Measurements from ENCODE around the gene MYO3B. TPM values are rescaled to one million over a fixed set of nuclear protein-coding genes. Genes with fewer than 3 reads are reported as not detected.

Gene MYO3B
- total and polyA plus RNA-seq, 2 donors (not counting 1 experiment from before 2014, with no cell fraction given) = not detected

GRCh38 chr2:170562928-170563327, 385.0 kb downstream of the MYO3B start:
- Histone ChIP-seq H3K4me1 (ENCODE audit: control insufficient read depth in 2 of 2, insufficient read depth in 2 of 2, low read length in 2 of 2) (no peaks in the 10 kb centered on the region), H3K27me3 (replicated peaks in 1 of 4; ENCODE audit: control extremely low read depth in 1 of 4, control insufficient read depth in 3 of 4, insufficient read depth in 4 of 4, low read length in 3 of 4) (no peaks in the 10 kb centered on the region), H3K9ac (ENCODE audit: low read length) (no peak overlapping the region), H3K79me2 (ENCODE audit: control insufficient read depth, insufficient read depth, low read length) (no peaks in the 10 kb centered on the region), H3K9me3 (ENCODE audit: control extremely low read depth in 1 of 3, control insufficient read depth in 2 of 3, insufficient read depth in 1 of 3, low read length in 2 of 3) (no peaks in the 10 kb centered on the region), H3K36me3 (replicated peaks in 1 of 2; ENCODE audit: control extremely low read depth in 1 of 2, control insufficient read depth in 1 of 2, extremely low read depth in 1 of 2, insufficient read depth in 2 of 2, low read length in 1 of 2) (no peaks in the 10 kb centered on the region), H3K4me3 (ENCODE audit: control extremely low read depth in 1 of 5, extremely low read depth in 1 of 5, insufficient read depth in 1 of 5, low read depth in 2 of 5, low read length in 4 of 5) (no peak overlapping the region), H3K4me2 (replicated peaks; ENCODE audit: low read depth, low read length, poor library complexity, severe bottlenecking) (no peak overlapping the region), H4K20me1 (ENCODE audit: control insufficient read depth, insufficient read depth, low read length, poor library complexity, severe bottlenecking) (no peaks in the 10 kb centered on the region), H3K27ac (ENCODE audit: low read length in 2 of 2) (no peak overlapping the region), H2AFZ (ENCODE audit: insufficient read depth, low read depth, low read length, poor library complexity, severe bottlenecking) (no peak overlapping the region)
- Mint-ChIP-seq H3K9me3 (ENCODE audit: insufficient read depth) (no peaks in the 10 kb centered on the region), H3K27ac (no peak overlapping the region), H3K4me3 (no peak overlapping the region), H3K27me3 (peaks cover 12% of the 10 kb centered on the region), H3K4me1 (no peaks in the 10 kb centered on the region)
- ATAC-seq (ENCODE audit: low read depth) = no peak
- CTCF ChIA-PET = no interaction called here
- intact Hi-C loops (cut with micrococcal nuclease) = no loop called here
- POLR2A ChIA-PET = no interaction called here
- TF ChIP-seq, protein P1, sequence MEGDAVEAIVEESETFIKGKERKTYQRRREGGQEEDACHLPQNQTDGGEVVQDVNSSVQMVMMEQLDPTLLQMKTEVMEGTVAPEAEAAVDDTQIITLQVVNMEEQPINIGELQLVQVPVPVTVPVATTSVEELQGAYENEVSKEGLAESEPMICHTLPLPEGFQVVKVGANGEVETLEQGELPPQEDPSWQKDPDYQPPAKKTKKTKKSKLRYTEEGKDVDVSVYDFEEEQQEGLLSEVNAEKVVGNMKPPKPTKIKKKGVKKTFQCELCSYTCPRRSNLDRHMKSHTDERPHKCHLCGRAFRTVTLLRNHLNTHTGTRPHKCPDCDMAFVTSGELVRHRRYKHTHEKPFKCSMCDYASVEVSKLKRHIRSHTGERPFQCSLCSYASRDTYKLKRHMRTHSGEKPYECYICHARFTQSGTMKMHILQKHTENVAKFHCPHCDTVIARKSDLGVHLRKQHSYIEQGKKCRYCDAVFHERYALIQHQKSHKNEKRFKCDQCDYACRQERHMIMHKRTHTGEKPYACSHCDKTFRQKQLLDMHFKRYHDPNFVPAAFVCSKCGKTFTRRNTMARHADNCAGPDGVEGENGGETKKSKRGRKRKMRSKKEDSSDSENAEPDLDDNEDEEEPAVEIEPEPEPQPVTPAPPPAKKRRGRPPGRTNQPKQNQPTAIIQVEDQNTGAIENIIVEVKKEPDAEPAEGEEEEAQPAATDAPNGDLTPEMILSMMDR (IDR thresholded peaks at IDR 0.05) = no peak
- TF ChIP-seq EZH2 (IDR thresholded peaks at IDR 0.05; ENCODE audit: borderline replicate concordance, insufficient read depth, low read depth, low read length, poor library complexity, severe bottlenecking) = no peak
- DNase-seq = no peak

DNA sequence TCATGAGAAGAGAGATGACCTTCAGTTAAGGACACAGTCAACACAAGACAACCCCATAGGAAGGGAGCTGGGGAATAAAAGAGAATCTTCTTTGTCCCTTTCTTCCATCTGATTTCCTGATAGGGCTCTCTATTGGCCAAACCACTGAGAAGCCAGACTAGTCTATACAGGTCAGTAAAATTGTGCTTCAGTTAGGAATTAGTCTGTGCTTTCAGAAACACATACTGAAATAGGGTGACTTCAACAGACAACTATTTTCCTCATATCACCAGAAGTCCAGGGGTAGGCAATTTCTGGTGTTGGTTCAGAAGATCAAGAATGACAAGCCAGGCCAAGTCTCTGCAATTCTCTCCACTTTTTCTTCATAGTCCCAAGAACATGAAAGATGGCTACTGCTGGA, 385.5 kb downstream of the MYO3B start:
- no peak for TF ChIP-seq EZH2 (IDR thresholded peaks at IDR 0.05; ENCODE audit: borderline replicate concordance, insufficient read depth, low read depth, low read length, poor library complexity, severe bottlenecking)
- TF ChIP-seq, protein P1 (IDR thresholded peaks at IDR 0.05) = no peak
- Histone ChIP-seq H3K27ac (ENCODE audit: low read length in 2 of 2) (no peak overlapping the region), H3K4me2 (replicated peaks; ENCODE audit: low read depth, low read length, poor library complexity, severe bottlenecking) (no peak overlapping the region), H3K9me3 (ENCODE audit: control extremely low read depth in 1 of 3, control insufficient read depth in 2 of 3, insufficient read depth in 1 of 3, low read length in 2 of 3) (no peaks in the 10 kb centered on the region), H2AFZ (ENCODE audit: insufficient read depth, low read depth, low read length, poor library complexity, severe bottlenecking) (no peak overlapping the region), H4K20me1 (ENCODE audit: control insufficient read depth, insufficient read depth, low read length, poor library complexity, severe bottlenecking) (no peaks in the 10 kb centered on the region), H3K27me3 (replicated peaks in 1 of 4; ENCODE audit: control extremely low read depth in 1 of 4, control insufficient read depth in 3 of 4, insufficient read depth in 4 of 4, low read length in 3 of 4) (no peaks in the 10 kb centered on the region), H3K4me3 (ENCODE audit: control extremely low read depth in 1 of 5, extremely low read depth in 1 of 5, insufficient read depth in 1 of 5, low read depth in 2 of 5, low read length in 4 of 5) (no peak overlapping the region), H3K36me3 (replicated peaks in 1 of 2; ENCODE audit: control extremely low read depth in 1 of 2, control insufficient read depth in 1 of 2, extremely low read depth in 1 of 2, insufficient read depth in 2 of 2, low read length in 1 of 2) (no peaks in the 10 kb centered on the region), H3K9ac (ENCODE audit: low read length) (no peak overlapping the region), H3K79me2 (ENCODE audit: control insufficient read depth, insufficient read depth, low read length) (no peaks in the 10 kb centered on the region), H3K4me1 (ENCODE audit: control insufficient read depth in 2 of 2, insufficient read depth in 2 of 2, low read length in 2 of 2) (no peaks in the 10 kb centered on the region)
- intact Hi-C loops (cut with micrococcal nuclease) = no loop called here
- ATAC-seq (ENCODE audit: low read depth) (no peak), DNase-seq (no peak)
- H3K27ac Mint-ChIP-seq = no peak overlapping the region
- H3K4me3 Mint-ChIP-seq = no peak overlapping the region
- H3K4me1 Mint-ChIP-seq = no peaks in the 10 kb centered on the region
- H3K27me3 Mint-ChIP-seq = peaks cover 11% of the 10 kb centered on the region
- CTCF ChIA-PET = no interaction called here
- no peaks in the 10 kb centered on the region for H3K9me3 Mint-ChIP-seq (ENCODE audit: insufficient read depth)
- POLR2A ChIA-PET = no interaction called here

Data from B cell (primary cell).